Subcutaneous abdominal adipose tissue (tissue), 5 donors: ENCODE results near the gene PPP2R3B.

Experiments
- H3K27ac ChIP-seq: one replicate; pipeline ENCODE4 v1.7.0; 2013; ENCODE audit warnings: low read depth, mild to moderate bottlenecking, inconsistent platforms, low read length, moderate library complexity
- H3K27me3 ChIP-seq, 5 donors: one replicate each; pipeline ENCODE4 v1.7.0; 2013; ENCODE audit warnings: low read length in 5 of 5, inconsistent platforms in 1 of 5; ENCODE audit not compliant: control insufficient read depth in 5 of 5, insufficient read depth in 4 of 5
- H3K36me3 ChIP-seq, 5 donors: one replicate each; pipeline ENCODE4 v1.7.0; 2013; ENCODE audit warnings: low read length in 5 of 5; ENCODE audit not compliant: control insufficient read depth in 5 of 5, insufficient read depth in 5 of 5
- H3K4me1 ChIP-seq, 5 donors: one replicate each; pipeline ENCODE4 v1.7.0; 2013; ENCODE audit warnings: low read length in 5 of 5, mild to moderate bottlenecking in 3 of 5, moderate library complexity in 1 of 5; ENCODE audit not compliant: control insufficient read depth in 5 of 5, insufficient read depth in 5 of 5
- H3K4me3 ChIP-seq, 5 donors: one replicate each; pipeline ENCODE4 v1.7.0; 2013; ENCODE audit warnings: low read length in 5 of 5, low read depth in 1 of 5
- H3K9ac ChIP-seq, 5 donors: one replicate each; pipeline ENCODE4 v1.7.0; 2013; ENCODE audit warnings: low read length in 5 of 5, mild to moderate bottlenecking in 4 of 5, moderate library complexity in 3 of 5
- H3K9me3 ChIP-seq, 5 donors: one replicate each; pipeline ENCODE4 v1.7.0; 2013; ENCODE audit warnings: low read length in 5 of 5; ENCODE audit not compliant: control insufficient read depth in 5 of 5
- donor health status: healthy.
- donor health status: healthy.
- donor health status: healthy.
- donor health status: healthy.
- donor health status: healthy.

PPP2R3B gene

DNA sequence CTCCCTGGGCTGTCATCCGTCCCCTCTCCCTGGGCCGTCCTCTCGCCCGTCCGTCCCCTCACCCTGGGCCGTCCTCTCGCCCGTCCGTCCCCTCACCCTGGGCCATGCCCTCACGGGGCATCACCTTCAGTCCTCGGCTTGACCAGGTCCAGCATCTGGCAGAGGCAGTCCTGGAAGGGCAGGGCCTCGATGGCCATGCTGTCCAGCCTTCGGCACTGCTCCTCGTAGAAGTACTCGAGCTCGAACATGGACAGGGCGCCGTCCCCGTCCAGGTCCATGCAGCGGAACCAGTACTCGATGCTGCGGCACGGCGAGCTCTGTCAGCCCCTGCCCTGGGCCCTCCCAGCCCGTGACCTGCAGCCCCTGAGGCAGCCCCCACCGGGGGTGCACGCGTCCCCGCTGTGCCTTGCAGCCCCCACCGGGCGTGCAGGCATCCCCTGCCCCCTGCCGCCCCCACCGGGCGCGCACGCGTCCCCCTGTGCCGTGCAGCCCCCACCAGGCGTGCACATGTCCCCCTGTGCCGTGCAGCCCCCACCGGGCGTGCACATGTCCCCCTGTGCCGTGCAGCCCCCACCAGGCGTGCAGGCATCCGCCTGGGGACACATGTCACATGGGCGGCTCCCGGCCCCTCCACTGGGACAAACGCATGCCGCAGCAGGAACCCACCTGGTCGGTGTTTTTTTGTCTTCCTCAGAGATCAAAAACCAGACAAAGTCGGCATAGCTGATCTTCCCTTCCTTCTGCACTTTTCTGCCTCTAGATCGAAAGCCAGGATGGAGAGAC is 45.9 kb downstream of the PPP2R3B start:
- H3K4me1 ChIP-seq = peaks cover 0 to 2% (median 0%) of the 10 kb centered on the region in 5 donors
- no peaks in the 10 kb centered on the region for H3K27me3 ChIP-seq
- no peak overlapping the region for H3K27ac ChIP-seq
- H3K9me3 ChIP-seq = no peaks in the 10 kb centered on the region
- no peak overlapping the region for H3K9ac ChIP-seq
- no peak overlapping the region for H3K4me3 ChIP-seq
- peaks cover 0 to 33% (median 27%) of the 10 kb centered on the region in 5 donors for H3K36me3 ChIP-seq

DNA sequence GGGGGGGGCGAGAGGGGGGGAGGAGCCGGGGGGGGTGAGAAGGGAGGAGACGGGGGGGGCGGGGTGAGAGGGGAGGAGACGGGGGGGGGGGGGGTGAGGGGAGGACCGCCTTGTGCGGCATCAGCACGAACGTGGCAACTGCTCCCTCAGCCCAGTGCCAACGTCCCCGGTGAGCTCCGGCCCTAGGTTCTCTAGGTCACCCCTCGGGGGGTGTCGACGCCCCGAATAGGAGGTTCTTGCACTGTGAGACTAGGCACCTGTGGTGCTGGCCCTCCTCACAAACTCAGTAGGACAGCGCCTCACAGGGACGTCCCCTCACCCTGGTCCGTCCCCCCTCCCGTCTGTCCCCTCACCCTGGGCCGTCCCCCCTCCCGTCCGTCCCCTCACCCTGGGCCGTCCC is 46.6 kb downstream of the PPP2R3B start:
- Histone ChIP-seq H3K36me3 (peaks cover 0 to 30% (median 25%) of the 10 kb centered on the region in 5 donors), H3K27me3 (no peaks in the 10 kb centered on the region), H3K9ac (no peak overlapping the region), H3K4me3 (no peak overlapping the region), H3K4me1 (peaks cover 0 to 2% (median 0%) of the 10 kb centered on the region in 5 donors), H3K27ac (no peak overlapping the region), H3K9me3 (no peaks in the 10 kb centered on the region)

DNA sequence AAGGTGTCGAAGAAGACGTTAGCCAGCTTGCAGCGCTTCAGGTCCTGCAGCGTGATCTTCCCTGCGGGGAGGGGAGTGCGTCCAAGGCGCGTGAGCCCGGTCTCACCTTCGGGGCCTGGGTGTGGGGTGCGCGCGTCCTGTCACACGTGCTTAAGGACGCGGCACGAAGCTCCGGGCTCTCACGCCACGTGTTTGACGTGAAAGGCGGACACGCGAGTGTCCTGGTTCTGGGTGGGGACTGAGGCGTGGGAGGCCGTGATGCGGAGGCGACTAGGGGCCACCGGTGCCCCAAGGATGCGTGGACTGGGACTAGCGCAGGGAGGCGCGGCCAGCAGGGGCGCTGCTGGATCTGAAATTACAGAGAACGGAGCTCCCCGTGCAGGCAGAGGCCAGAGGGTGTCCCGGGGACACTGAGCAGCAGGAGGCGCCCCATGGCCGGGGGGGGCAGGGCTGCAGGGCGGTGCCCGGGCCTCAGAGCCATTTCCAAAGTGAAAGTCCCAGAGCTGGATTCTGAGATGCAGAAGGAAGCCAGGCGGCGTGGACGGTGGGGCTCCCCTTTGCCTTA is 47.8 kb downstream of the PPP2R3B start:
- H3K4me3 ChIP-seq = no peak overlapping the region
- H3K9ac ChIP-seq = no peak overlapping the region
- H3K27ac ChIP-seq = no peak overlapping the region
- H3K4me1 ChIP-seq = peaks cover 0 to 2% (median 0%) of the 10 kb centered on the region in 5 donors
- H3K36me3 ChIP-seq = peaks cover 0 to 26% (median 23%) of the 10 kb centered on the region in 5 donors
- H3K9me3 ChIP-seq = no peaks in the 10 kb centered on the region
- no peaks in the 10 kb centered on the region for H3K27me3 ChIP-seq

DNA sequence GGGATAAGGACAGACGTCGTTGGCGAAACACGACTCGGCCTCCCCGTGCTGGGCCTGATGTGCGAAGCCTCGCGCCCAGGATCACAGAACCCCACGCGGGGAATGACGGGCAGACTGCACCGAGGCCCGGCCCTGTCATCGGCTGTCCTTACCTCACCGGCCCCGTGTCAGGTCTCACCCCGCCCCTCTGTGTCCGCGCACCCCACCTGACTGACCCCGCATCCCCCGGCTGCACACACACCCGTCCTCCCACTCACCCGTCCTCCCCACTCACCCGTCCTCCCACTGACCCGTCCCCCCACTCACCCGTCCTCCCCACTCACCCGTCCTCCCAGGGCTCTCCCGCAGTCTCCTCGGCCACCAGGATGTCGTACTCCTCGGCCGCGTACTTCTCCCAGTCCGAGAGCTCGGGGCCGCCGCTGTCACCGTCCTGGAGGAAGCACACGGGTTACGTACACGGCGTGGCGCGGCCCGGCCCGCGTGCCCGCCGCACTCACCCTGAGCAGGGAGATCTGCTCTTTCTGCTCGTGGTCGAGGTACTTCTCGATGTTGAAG is 48.3 kb downstream of the PPP2R3B start:
- Histone ChIP-seq H3K27ac (no peak overlapping the region), H3K27me3 (no peaks in the 10 kb centered on the region), H3K4me3 (no peak overlapping the region), H3K36me3 (peaks cover 0 to 29% (median 25%) of the 10 kb centered on the region in 5 donors), H3K4me1 (peaks cover 0 to 2% (median 0%) of the 10 kb centered on the region in 5 donors), H3K9ac (no peak overlapping the region), H3K9me3 (no peaks in the 10 kb centered on the region)

DNA sequence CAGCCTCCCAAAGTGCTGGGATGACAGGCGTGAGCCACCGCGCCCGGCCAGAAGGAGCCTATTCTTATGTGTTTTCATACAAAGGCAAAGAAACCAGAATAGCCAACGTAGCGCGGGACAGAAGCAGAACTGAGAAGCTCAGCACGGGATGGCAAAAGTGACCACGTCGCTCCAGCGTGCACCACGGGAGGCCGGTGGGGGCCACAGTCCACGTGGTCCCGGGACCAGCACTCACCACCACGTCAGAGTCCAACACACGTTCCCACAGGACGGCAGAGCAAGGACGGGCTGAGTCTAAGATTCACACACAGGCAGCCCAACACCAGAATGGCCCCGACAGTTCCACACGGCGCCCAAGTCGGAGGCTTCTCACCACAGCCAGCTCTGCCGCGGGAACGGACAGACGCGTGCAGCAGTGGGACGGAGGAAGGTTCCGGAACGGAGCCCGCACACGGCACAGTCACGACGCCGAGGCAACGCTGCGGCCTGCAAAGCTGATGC is 49.3 kb downstream of the PPP2R3B start:
- Histone ChIP-seq H3K9ac (no peak overlapping the region), H3K36me3 (peaks cover 0 to 33% (median 29%) of the 10 kb centered on the region in 5 donors)

DNA sequence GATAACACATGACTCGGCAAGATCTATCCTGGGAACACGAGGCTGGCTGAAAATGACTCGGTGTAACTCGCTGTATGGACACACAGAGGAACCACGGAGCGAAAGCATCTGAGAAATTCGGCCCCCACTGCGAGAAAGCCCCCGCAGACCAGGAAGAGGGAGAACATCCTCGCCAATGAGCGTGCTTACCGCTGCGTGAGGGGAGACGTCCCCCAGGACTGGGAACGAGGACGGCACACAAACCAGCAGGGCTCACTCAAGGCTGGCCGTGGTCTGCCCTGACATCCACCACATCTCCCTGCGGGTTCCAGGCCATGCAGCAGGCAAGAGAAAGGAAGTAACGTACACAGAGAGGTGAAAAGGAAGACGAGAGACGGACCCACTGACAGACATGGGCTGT is 50.5 kb downstream of the PPP2R3B start:
- H3K36me3 ChIP-seq = peaks cover 0 to 33% (median 29%) of the 10 kb centered on the region in 5 donors
- peaks cover 6 to 14% (median 8%) of the 10 kb centered on the region in 5 donors for H3K27me3 ChIP-seq
- H3K4me1 ChIP-seq = peaks cover 2 to 7% (median 7%) of the 10 kb centered on the region in 5 donors
- no peaks in the 10 kb centered on the region for H3K9me3 ChIP-seq
- H3K27ac ChIP-seq = no peak overlapping the region
- H3K4me3 ChIP-seq = no peak overlapping the region
- no peak overlapping the region for H3K9ac ChIP-seq

More for the DNA sequence above, 49.3 kb downstream of the PPP2R3B start:
- Histone ChIP-seq H3K27me3 (peaks cover 0 to 2% (median 0%) of the 10 kb centered on the region in 5 donors), H3K27ac (no peak overlapping the region), H3K4me3 (no peak overlapping the region), H3K4me1 (peaks cover 0 to 2% (median 0%) of the 10 kb centered on the region in 5 donors), H3K9me3 (no peaks in the 10 kb centered on the region)

DNA sequence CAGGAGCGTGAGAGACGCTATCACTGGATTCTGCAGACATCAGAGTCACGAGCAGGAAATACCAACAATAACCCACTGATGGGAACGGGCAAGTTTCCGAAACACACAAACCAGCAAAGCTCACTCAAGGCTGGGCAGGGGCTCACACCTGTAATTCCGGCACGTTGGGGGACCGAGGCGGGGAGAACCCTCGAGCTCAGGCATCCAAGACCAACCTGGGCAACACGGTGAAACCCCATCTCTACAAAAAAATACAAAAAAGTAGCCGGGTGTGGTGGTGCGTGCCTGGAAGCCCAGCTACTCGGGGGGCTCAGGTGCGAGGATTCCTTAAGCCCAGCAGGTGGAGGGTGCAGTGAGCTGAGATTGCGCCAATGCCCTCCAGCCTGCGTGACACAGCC is 51.0 kb downstream of the PPP2R3B start:
- no peaks in the 10 kb centered on the region for H3K9me3 ChIP-seq
- H3K4me1 ChIP-seq = peaks cover 2 to 12% (median 11%) of the 10 kb centered on the region in 5 donors
- no peak overlapping the region for H3K9ac ChIP-seq
- peaks cover 11 to 18% (median 11%) of the 10 kb centered on the region in 5 donors for H3K27me3 ChIP-seq
- no peak overlapping the region for H3K27ac ChIP-seq
- H3K4me3 ChIP-seq = no peak overlapping the region
- H3K36me3 ChIP-seq = peaks cover 0 to 33% (median 29%) of the 10 kb centered on the region in 5 donors

DNA sequence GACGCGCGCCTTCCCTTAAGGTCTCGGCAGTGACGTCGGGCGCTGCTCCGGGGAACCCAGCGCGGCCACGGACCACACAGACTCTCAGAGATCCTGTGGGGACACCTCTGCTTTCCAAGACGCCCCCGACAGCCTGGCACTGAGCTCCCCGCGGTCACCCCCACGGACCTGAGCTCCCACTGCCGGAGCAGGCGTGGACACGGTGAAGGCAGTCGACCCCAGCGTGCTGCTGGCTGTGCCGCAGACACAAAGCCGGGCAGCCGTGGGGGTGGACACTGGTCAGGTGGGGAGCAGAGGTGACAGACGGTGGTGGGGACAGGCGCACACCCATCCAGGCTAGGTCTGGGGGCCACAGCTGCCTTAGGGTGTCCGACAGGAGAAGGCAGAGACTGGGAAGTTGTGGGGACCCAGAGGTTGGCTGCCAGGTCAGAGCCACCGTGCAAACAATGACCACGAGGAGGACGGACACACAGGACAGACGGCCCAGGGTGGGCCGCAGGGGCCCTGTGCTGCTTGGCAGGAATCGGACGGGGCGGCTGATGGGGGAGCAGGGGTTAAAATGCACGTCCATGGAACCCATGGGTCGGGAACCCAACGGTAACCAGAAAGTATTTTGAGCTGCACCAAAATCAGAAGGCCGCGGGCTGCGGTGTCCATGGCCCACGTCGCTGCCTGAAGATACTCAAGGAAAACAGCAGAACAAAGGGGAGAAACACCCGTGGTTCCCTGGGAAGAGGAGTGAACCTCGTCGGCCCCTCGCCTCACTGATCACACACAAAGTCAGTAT is 51.5 kb downstream of the PPP2R3B start:
- Histone ChIP-seq H3K9ac (no peak overlapping the region), H3K9me3 (no peaks in the 10 kb centered on the region), H3K27me3 (peaks cover 11 to 23% (median 14%) of the 10 kb centered on the region in 5 donors), H3K4me1 (peaks cover 2 to 13% (median 11%) of the 10 kb centered on the region in 5 donors), H3K4me3 (no peak overlapping the region), H3K36me3 (peaks cover 0 to 33% (median 29%) of the 10 kb centered on the region in 5 donors), H3K27ac (no peak overlapping the region)

DNA sequence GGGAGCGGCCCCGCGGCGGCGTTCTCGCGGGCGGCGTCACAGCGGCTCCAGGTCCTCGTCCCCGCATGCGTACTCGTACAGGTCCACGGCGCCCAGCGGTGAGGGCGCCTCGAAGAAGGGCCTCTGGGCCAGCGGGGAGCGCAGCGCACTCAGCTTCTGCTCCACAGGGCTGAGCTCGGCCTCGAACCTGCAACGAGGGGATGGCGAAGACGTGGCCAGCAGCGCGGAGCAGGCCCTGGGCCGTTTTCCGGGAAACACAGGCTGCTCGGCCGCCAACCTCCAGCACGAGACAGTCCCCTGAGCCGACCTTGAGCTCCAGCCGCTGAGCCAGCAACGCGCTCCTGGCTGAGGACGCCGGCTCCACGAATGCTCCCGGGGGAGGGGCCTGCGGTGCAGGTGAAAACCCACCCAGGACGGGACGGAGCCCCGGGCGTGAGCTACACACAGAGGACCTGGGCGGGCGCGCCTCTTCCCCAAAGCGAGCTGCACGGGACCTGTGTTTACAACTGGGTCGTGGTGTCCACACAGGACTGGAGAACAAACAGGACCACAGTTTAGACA is 52.3 kb downstream of the PPP2R3B start:
- H3K36me3 ChIP-seq = peaks cover 0 to 33% (median 29%) of the 10 kb centered on the region in 5 donors
- no peak overlapping the region for H3K9ac ChIP-seq
- no peaks in the 10 kb centered on the region for H3K9me3 ChIP-seq
- H3K4me1 ChIP-seq = peaks cover 2 to 13% (median 11%) of the 10 kb centered on the region in 5 donors
- no peak overlapping the region for H3K27ac ChIP-seq
- no peak overlapping the region for H3K4me3 ChIP-seq
- H3K27me3 ChIP-seq = peaks cover 14 to 23% (median 14%) of the 10 kb centered on the region in 5 donors
